ENCODE data around the gene UNC80.
A peak's percentile ranks its signal among the peaks of the same experiment; 100 is the strongest.

Gene UNC80, protein sequence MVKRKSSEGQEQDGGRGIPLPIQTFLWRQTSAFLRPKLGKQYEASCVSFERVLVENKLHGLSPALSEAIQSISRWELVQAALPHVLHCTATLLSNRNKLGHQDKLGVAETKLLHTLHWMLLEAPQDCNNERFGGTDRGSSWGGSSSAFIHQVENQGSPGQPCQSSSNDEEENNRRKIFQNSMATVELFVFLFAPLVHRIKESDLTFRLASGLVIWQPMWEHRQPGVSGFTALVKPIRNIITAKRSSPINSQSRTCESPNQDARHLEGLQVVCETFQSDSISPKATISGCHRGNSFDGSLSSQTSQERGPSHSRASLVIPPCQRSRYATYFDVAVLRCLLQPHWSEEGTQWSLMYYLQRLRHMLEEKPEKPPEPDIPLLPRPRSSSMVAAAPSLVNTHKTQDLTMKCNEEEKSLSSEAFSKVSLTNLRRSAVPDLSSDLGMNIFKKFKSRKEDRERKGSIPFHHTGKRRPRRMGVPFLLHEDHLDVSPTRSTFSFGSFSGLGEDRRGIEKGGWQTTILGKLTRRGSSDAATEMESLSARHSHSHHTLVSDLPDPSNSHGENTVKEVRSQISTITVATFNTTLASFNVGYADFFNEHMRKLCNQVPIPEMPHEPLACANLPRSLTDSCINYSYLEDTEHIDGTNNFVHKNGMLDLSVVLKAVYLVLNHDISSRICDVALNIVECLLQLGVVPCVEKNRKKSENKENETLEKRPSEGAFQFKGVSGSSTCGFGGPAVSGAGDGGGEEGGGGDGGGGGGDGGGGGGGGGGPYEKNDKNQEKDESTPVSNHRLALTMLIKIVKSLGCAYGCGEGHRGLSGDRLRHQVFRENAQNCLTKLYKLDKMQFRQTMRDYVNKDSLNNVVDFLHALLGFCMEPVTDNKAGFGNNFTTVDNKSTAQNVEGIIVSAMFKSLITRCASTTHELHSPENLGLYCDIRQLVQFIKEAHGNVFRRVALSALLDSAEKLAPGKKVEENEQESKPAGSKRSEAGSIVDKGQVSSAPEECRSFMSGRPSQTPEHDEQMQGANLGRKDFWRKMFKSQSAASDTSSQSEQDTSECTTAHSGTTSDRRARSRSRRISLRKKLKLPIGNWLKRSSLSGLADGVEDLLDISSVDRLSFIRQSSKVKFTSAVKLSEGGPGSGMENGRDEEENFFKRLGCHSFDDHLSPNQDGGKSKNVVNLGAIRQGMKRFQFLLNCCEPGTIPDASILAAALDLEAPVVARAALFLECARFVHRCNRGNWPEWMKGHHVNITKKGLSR (N-terminal part only)

DNA sequence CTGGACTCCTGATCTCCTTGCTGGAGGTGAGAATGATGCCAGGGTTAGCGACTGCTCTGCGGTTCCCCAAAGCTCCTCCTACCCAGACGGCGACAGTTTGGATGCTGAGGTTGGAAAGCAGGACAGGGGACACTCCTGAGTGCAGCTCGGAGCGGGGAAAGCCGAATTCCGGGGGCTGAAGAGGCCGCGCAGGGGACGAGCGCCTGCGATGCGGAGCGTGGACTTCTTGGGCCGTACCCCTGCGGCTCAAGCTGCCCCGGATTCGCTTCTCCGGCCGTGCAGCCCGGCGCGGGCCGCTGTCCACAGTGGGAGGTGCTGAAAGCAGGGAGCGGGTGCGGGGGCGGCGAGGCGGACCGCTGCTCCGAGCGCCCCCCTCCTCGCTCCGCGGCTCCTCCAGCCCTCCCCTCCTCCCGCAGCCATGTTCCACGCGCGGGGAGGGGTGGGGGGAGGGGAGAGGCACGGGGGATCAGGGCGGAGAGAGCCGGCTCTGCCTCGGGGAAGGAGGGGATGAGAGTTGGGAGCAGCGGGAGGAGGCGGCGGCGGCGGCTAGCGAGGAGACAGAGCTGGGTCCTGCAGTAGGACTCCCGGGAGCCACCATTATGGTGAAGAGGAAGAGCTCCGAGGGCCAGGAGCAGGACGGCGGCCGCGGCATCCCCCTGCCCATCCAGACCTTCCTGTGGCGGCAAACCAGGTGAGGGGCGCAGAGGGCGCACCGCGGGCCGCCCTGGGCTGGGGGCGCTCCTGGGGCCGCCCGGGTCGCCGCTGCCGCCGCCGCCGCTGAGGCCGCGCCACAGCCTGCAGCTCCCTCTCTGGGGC, at the start of gene UNC80:
Gene UNC80, plus strand, starts transcription at position 359 of the 816 bp plus-strand sequence. Its CDS starts 241 bp downstream, at position 600.
- TF ChIP-seq, protein P1, sequence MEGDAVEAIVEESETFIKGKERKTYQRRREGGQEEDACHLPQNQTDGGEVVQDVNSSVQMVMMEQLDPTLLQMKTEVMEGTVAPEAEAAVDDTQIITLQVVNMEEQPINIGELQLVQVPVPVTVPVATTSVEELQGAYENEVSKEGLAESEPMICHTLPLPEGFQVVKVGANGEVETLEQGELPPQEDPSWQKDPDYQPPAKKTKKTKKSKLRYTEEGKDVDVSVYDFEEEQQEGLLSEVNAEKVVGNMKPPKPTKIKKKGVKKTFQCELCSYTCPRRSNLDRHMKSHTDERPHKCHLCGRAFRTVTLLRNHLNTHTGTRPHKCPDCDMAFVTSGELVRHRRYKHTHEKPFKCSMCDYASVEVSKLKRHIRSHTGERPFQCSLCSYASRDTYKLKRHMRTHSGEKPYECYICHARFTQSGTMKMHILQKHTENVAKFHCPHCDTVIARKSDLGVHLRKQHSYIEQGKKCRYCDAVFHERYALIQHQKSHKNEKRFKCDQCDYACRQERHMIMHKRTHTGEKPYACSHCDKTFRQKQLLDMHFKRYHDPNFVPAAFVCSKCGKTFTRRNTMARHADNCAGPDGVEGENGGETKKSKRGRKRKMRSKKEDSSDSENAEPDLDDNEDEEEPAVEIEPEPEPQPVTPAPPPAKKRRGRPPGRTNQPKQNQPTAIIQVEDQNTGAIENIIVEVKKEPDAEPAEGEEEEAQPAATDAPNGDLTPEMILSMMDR (IDR thresholded peaks at IDR 0.05; ENCODE audit: extremely low read depth, missing control alignments): no peak
- DNase-seq (ENCODE audit: low spot score): peak; percentile 62

DNA sequence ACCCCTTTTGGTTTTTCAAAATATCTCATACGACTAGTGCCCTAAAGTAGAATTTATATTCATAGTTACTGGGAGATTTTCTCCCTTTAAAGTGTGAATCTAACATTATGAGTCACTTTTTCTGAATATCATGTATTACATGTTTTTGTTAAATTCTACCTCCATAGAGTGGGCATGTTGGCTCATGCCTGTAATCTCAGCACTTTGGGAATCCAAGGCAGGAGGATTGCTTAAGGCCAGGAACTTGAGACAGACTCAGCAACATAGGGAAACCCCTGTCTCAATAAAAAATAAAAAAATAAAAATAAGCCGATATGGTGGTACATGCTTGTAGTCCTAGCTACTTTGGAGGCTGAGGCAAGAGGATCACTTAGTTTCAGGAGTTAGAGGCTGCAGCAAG, 45.3 kb upstream of the UNC80 start:
- TF ChIP-seq, protein P1 (IDR thresholded peaks at IDR 0.05; ENCODE audit: extremely low read depth, missing control alignments): no peak
- DNase-seq (ENCODE audit: low spot score): no peak

DNA sequence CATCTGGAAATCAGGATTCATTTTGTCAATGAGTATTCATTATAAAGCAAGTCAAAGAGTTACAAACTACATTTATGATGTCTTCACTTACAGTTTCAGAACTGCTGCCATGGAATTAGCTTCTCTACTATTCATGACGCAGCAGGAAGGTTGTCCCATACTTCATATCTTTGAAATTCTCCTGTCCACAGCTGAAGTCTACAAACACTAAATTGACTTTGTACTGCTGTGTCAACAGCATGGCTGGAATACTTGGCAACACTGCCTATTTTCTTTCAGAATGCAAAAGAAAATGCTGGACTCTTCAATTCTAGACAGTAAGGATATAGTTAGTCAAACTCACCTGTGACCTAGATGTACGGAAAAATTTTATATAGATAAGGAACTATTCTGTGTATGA, 44.6 kb upstream of the UNC80 start:
- TF ChIP-seq, protein P1 (IDR thresholded peaks at IDR 0.05; ENCODE audit: extremely low read depth, missing control alignments): no peak
- DNase-seq (ENCODE audit: low spot score): no peak

DNA sequence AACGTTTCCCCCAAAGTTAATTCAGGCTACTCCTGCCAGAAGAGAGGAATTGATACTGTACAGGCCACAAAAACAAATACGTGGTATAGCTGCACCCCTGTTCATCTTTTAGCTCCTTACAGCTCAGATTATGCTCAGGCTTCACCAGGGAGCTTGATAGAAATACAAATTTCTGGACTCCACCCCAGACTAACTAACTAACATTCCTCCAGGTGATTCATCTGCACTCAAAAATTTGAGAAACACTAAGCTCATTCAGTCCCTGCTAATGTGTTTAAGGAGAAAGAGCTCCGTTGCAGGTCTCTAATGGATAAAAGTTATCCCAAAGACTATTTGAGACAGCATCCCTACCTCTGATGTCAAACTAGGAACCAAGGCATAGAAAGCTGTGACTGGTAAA, 36.8 kb upstream of the UNC80 start:
- TF ChIP-seq, protein P1 (IDR thresholded peaks at IDR 0.05; ENCODE audit: extremely low read depth, missing control alignments): no peak
- DNase-seq (ENCODE audit: low spot score): no peak

DNA sequence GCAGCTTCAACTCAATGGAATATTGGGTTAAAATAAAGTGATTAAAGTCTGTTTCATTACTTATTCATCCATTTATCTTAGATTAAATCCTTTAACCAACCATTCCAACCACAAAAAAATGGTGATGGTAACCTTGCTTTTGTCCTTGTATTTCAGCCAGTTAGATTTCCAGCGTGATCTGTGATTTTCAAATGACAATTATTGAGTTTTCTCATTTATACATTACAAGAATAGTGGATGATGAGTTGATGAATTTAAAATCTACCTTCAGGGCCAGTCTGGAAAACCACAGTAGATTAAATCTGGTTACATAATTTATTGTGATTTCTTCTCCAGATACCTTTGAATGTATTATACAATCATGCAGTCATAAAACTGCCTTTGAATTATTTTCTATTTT, 29.7 kb upstream of the UNC80 start:
- no peak for DNase-seq (ENCODE audit: low spot score)
- TF ChIP-seq, protein P1 (IDR thresholded peaks at IDR 0.05; ENCODE audit: extremely low read depth, missing control alignments): no peak

DNA sequence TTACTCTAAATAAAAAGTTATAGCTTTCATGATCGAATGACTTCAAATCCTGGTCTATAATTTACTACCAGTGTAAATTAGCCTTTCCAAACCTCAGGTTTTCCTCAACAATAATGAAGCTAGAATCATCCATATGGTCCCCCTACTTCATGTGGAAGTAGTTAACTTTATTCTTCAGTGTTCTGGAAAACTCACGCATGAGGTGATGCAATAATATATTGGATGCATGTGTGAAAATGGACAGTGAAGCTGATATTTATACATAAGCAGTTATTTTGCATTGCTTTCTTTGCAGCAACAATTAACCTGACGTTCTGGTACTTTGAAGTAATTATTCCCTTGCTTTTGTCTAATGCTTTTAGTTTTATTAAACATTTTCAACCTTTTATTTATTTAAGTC, 18.6 kb upstream of the UNC80 start:
- no peak for DNase-seq (ENCODE audit: low spot score)
- TF ChIP-seq, protein P1 (IDR thresholded peaks at IDR 0.05; ENCODE audit: extremely low read depth, missing control alignments): no peak
